Pancreas (tissue), 10 donors: ENCODE data around the gene TRPM1. TPM values are rescaled to one million over a fixed set of nuclear protein-coding genes. Genes with fewer than 3 reads are reported as not detected.

Experiments
- ATAC-seq, 4 donors: fragments of 200-7000 bp; cut with Tn5 transposase; one replicate each; pipeline versions ENCODE4 v1.8.0 to v1.9.1; 2020; ENCODE audit warnings: mild to moderate bottlenecking in 4 of 4, moderate library complexity in 4 of 4
- DNase-seq, 6 donors: peaks; one replicate each; pipeline ENCODE4 v3.0.0-alpha.2; 2020
- FAIRE-seq: peaks from 2 replicates; lab custom pipeline; 2012; peaks lifted over from hg19 to GRCh38; lab: Jason Lieb, UNC
- H3K27ac ChIP-seq, 4 donors: fragments of 200-600 bp; sonication (generic); 1 replicate in 3 of 4; 2 replicates in 1 of 4; pipeline versions ENCODE4 v1.5.0 to v1.8.0; 2020
- H3K27me3 ChIP-seq, 4 donors: fragments of 200-600 bp; one replicate each; pipeline ENCODE4 v1.8.0; 2021
- H3K36me3 ChIP-seq, 3 donors: fragments of 200-600 bp; sonication (generic) in 1 of 3; one replicate each; pipeline versions ENCODE4 v1.5.0 to v1.8.0; 2020 to 2021
- H3K4me1 ChIP-seq, 3 donors: fragments of 200-600 bp; one replicate each; pipeline ENCODE4 v1.8.0; 2021
- H3K4me3 ChIP-seq, 4 donors: fragments of 200-600 bp; sonication (generic) in 2 of 4; one replicate each; pipeline versions ENCODE4 v1.5.0 to v1.8.0; 2020 to 2021
- H3K9me3 ChIP-seq, 4 donors: fragments of 200-600 bp; one replicate each; pipeline ENCODE4 v1.8.0; 2021
- WGBS, 2 donors: extraction: QIAGEN DNeasy Blood & Tissue Kit; methylation state at CpG; one replicate each; pipeline ENCODE4 v1.1.7; 2013; 5-methylcytosine and 5-hydroxymethylcytosine counted together
- intact Hi-C, 3 donors: fragments of 100-400 bp; cut with DNase I; formaldehyde crosslinking; loops; one replicate each; pipeline versions ENCODE4 v1.11.1 to v1.14.2; 2022
- polyA plus RNA-seq, 2 donors: library from polyadenylated mRNA; stranded (reverse); fragments of 200-250 nt; gene quantifications; one replicate each; pipeline ENCODE4 v1.2.3, GENCODE V29; 2013
- total RNA-seq, 6 donors: library from RNA; stranded (reverse); fragmentation: NEBNext Ultra II Directional in 4 of 6; extraction: Animal tissue kit (Norgen Biotek cat#: 25700) in 4 of 6; gene quantifications; one replicate each; pipeline versions ENCODE4 v1.2.1 to v1.2.4, GENCODE V29; 2021 to 2023
- TF ChIP-seq, protein P1 (sequence below), 4 donors: fragments of 200-600 bp; sonication (generic) in 3 of 4; IDR thresholded peaks; one replicate each; pipeline versions ENCODE4 v1.5.0 to v1.8.0; 2021; ENCODE audit warnings: antibody characterized with exemption in 4 of 4
- donor health status: healthy with polysubstance abuse.
- donor health status: DM: no; HTN: no; CAD: no; lungs with moderate emphysema.
- donor health status: DM: no; HTN: no; CAD: no.
- donor health status: control.
- donor health status: control.
- donor health status: Bipolar disorder and iron deficiency.
- donor health status: DM: yes; HTN: yes; CAD: no.
- donor health status: DM: no; HTN: no; CAD: no.
- donor health status: DM: no; HTN: no; CAD: no.
- donor health status: DM: yes; HTN: yes; CAD: no.

The TRPM1 gene
- total and polyA plus RNA-seq, 8 donors, result 0.04 TPM; not detected in 7

DNA sequence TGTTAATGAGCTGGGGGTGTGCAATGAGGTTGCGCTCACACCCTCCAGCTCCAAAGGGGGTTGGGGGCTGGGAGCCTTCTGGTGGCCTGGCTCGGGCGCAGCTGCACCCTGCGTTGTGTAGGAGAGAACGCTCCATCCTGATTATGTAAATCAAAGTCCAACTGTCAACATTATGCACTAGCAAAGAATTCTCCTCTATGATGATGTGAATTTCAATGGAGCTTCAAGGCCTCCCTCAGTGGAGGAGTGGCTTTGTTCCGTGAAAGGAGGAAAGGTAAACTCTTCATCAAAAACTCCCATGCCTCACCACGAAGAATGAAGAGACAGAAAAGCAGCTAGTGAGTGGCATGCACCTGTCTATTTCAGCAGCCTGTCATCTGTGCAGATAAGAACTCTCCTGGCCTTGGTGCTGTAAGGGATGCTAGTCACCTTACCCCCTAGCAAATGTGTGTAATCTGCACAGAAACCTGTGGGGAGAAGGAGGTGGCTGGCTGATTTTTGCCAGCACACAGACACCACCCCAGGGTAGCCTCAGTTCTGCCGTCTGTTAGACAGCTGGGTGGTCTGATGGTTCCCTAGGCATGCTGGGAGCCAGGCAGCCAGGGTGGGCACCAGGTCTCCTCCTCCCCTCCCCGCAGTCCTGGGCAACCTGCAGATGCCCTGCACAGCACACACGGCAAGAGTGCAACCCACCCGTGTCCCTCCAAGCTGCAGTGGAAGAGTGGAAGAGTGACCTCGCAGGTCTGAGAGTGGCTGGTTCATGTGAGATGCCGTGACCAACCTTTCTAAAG lies 47.0 kb upstream of the TRPM1 start:
- H3K27me3 ChIP-seq, result no peaks in the 10 kb centered on the region
- 61 to 64% methylated on average over 13 of the region's 13 CpGs for WGBS, 2 donors
- H3K4me1 ChIP-seq, result no peaks in the 10 kb centered on the region
- DNase-seq (peak in 1 of 6 donors; percentile 39), FAIRE-seq (no peak), ATAC-seq (no peak)
- no peaks in the 10 kb centered on the region for H3K36me3 ChIP-seq
- H3K4me3 ChIP-seq, result no peak overlapping the region
- intact Hi-C loops, result no loop called here
- no peak overlapping the region for H3K27ac ChIP-seq
- no peaks in the 10 kb centered on the region for H3K9me3 ChIP-seq
- TF ChIP-seq, protein P1, sequence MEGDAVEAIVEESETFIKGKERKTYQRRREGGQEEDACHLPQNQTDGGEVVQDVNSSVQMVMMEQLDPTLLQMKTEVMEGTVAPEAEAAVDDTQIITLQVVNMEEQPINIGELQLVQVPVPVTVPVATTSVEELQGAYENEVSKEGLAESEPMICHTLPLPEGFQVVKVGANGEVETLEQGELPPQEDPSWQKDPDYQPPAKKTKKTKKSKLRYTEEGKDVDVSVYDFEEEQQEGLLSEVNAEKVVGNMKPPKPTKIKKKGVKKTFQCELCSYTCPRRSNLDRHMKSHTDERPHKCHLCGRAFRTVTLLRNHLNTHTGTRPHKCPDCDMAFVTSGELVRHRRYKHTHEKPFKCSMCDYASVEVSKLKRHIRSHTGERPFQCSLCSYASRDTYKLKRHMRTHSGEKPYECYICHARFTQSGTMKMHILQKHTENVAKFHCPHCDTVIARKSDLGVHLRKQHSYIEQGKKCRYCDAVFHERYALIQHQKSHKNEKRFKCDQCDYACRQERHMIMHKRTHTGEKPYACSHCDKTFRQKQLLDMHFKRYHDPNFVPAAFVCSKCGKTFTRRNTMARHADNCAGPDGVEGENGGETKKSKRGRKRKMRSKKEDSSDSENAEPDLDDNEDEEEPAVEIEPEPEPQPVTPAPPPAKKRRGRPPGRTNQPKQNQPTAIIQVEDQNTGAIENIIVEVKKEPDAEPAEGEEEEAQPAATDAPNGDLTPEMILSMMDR (IDR thresholded peaks at IDR 0.05), result no peak

DNA sequence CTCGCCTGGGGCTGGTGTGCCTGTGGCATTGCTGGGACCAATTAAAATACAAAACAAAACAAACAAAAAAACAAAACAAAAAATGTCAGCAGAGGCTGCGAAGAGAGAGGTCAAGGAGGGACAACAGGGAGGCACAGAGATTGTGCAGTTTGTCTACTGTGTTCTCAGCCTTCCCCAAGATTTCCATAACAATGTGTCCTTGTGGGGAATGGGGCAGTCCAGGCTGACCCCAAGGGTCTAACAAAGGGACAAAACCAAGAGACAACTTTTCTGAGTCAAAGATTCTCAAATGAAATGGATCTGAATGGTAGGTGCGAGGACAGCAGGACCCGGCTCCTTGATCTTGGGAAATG lies 46.4 kb upstream of the TRPM1 start:
- no peak overlapping the region for H3K27ac ChIP-seq
- no peaks in the 10 kb centered on the region for H3K36me3 ChIP-seq
- FAIRE-seq (no peak), ATAC-seq (no peak), DNase-seq (no peak)
- H3K4me1 ChIP-seq, result no peaks in the 10 kb centered on the region
- WGBS, 2 donors, result 85 to 89% methylated on average over 4 of the region's 4 CpGs
- TF ChIP-seq, protein P1 (IDR thresholded peaks at IDR 0.05), result no peak
- H3K9me3 ChIP-seq, result no peaks in the 10 kb centered on the region
- no peaks in the 10 kb centered on the region for H3K27me3 ChIP-seq
- intact Hi-C loops, result no loop called here
- H3K4me3 ChIP-seq, result no peak overlapping the region

DNA sequence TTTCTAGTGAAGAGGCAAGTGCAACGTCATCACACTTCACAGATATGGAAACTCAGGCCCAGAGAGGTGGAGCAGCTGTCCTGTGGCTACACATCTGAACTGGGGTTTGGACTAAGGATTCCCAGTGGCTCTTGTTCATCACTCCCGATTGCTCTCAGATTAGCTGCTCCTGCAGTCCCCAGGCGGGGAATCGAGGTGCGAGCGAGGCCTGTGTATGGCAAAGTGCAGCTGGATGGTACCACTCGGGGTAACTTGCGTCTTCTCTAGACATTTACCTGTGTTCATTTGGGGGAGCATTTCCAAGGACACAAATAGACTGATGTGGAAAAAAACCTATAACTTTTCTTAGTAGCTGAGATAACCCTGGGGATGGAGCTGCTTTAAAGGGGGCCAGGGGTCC lies 45.9 kb upstream of the TRPM1 start:
- Histone ChIP-seq H3K27me3 (no peaks in the 10 kb centered on the region), H3K36me3 (no peaks in the 10 kb centered on the region), H3K4me3 (no peak overlapping the region), H3K27ac (no peak overlapping the region), H3K4me1 (no peaks in the 10 kb centered on the region), H3K9me3 (no peaks in the 10 kb centered on the region)
- intact Hi-C loops, result no loop called here
- 85 to 90% methylated on average over 8 of the region's 8 CpGs for WGBS, 2 donors
- FAIRE-seq (no peak), DNase-seq (peak in 1 of 6 donors; percentile 25), ATAC-seq (no peak)
- TF ChIP-seq, protein P1 (IDR thresholded peaks at IDR 0.05), result no peak

DNA sequence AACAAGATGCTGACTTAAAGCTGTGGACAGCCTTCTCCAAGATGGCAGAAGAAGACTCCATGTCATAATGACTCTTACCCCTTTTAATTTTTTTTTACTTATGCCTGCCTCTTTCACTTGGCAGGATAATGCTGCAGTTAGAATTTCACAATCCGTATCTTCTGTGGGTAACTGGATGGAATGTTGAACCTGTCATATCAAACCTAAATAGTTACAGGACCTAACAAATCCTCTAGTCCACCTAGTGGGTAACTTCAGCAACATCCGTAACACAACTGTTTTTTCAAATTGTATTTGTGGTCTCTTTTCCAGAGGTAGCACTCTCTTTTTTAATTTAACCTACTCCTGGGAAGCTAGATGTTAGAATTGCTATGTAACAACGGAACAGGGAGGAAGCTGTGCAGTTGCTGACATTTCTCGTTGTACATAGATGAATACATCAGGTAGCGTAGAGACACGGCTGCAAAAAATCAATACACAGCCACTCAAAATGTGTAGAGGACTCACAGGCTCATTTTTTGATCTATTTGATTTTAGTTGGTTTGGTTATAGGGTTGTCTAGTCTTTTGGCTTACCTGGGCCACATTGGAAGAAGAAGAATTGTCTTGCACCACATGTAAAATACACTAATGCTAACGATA lies 43.9 kb upstream of the TRPM1 start:
- no peaks in the 10 kb centered on the region for H3K9me3 ChIP-seq
- no peaks in the 10 kb centered on the region for H3K36me3 ChIP-seq
- FAIRE-seq (no peak), ATAC-seq (peak in 1 of 4 donors; percentile 17), DNase-seq (no peak)
- no peak overlapping the region for H3K27ac ChIP-seq
- H3K4me1 ChIP-seq, result no peaks in the 10 kb centered on the region
- no peaks in the 10 kb centered on the region for H3K27me3 ChIP-seq
- 59 to 70% methylated on average over 7 of the region's 7 CpGs for WGBS, 2 donors
- TF ChIP-seq, protein P1 (IDR thresholded peaks at IDR 0.05), result no peak
- intact Hi-C loops, result no loop called here
- no peak overlapping the region for H3K4me3 ChIP-seq

DNA sequence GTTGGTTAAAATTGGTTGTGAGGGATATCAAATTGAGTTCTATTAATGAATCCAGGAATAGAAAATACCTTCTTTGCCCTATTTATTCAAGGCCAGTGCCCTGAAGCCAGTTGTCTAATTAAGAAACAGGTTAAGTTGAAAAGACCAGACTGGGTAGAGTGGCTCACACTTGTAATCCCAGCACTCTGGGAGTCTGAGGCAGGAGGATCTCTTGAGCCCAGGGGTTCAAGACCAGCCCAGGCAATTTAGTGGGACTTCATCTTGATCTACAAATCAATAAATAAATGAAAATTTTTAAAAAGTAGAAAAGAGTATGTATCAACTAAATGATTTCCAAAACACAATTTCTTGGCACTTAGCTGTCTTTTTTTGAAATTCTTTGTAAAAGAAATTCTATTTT lies 40.3 kb upstream of the TRPM1 start:
- TF ChIP-seq, protein P1 (IDR thresholded peaks at IDR 0.05), result no peak
- Histone ChIP-seq H3K36me3 (no peaks in the 10 kb centered on the region), H3K9me3 (no peaks in the 10 kb centered on the region), H3K27me3 (no peaks in the 10 kb centered on the region), H3K4me3 (no peak overlapping the region), H3K27ac (no peak overlapping the region), H3K4me1 (no peaks in the 10 kb centered on the region)
- ATAC-seq (no peak), FAIRE-seq (no peak), DNase-seq (no peak)
- intact Hi-C loops, result no loop called here
